H9 (cell line): ENCODE measurements around the gene ATG2A. TPM values are rescaled to one million over a fixed set of nuclear protein-coding genes. Genes with fewer than 3 reads are reported as not detected.

Experiments
- DNase-seq: peaks from one replicate; pipeline ENCODE4 v3.0.0-alpha.2; 2017
- H2AFZ ChIP-seq: one replicate; pipeline ENCODE4 v1.6.1; 2013; ENCODE audit warnings: mild to moderate bottlenecking, low read length, control low read depth, moderate library complexity
- H2AK5ac ChIP-seq: 2 replicates; pipeline ENCODE4 v1.6.1; 2013; ENCODE audit warnings: low read length, control low read depth, mixed read lengths; ENCODE audit not compliant: insufficient read length
- H2BK120ac ChIP-seq: one replicate; pipeline ENCODE4 v1.6.1; 2013; ENCODE audit warnings: low read depth, mild to moderate bottlenecking, low read length, control low read depth, inconsistent platforms; ENCODE audit not compliant: poor library complexity, severe bottlenecking
- H2BK12ac ChIP-seq: 2 replicates; pipeline ENCODE4 v1.6.1; 2013; ENCODE audit warnings: low read length, control low read depth, mixed read lengths, low read depth; ENCODE audit not compliant: insufficient read length
- H2BK15ac ChIP-seq: 2 replicates; pipeline ENCODE4 v1.6.1; 2013; ENCODE audit warnings: low read depth, low read length, control low read depth
- H2BK20ac ChIP-seq: one replicate; pipeline ENCODE4 v1.6.1; 2013; ENCODE audit warnings: low read depth, mild to moderate bottlenecking, low read length, control low read depth, inconsistent platforms; ENCODE audit not compliant: poor library complexity, severe bottlenecking
- H2BK5ac ChIP-seq: 2 replicates; pipeline ENCODE4 v1.6.1; 2013; ENCODE audit warnings: low read length, control low read depth, mixed read lengths; ENCODE audit not compliant: insufficient read length
- H3K14ac ChIP-seq: 2 replicates; pipeline ENCODE4 v1.6.1; 2013; ENCODE audit warnings: low read length, control low read depth; ENCODE audit not compliant: insufficient read depth
- H3K18ac ChIP-seq: 2 replicates; pipeline ENCODE4 v1.6.1; 2013; ENCODE audit warnings: low read depth, mild to moderate bottlenecking, mixed read lengths, low read length, control low read depth; ENCODE audit not compliant: insufficient read length
- H3K23ac ChIP-seq: 2 replicates; pipeline ENCODE4 v1.6.1; 2013; ENCODE audit warnings: low read length, control low read depth, mixed read lengths, low read depth; ENCODE audit not compliant: insufficient read length
- H3K23me2 ChIP-seq: 2 replicates; pipeline ENCODE4 v1.6.1; 2013; ENCODE audit warnings: low read depth, mild to moderate bottlenecking, mixed read lengths, low read length, control low read depth; ENCODE audit not compliant: insufficient read length, poor library complexity, severe bottlenecking
- H3K27ac ChIP-seq: 2 replicates; pipeline ENCODE4 v1.5.1; 2013; ENCODE audit warnings: low read length, control low read depth, mixed read lengths, low read depth; ENCODE audit not compliant: insufficient read length
- H3K27me3 ChIP-seq: 2 replicates; pipeline ENCODE4 v1.6.1; 2013; ENCODE audit warnings: low read length, control low read depth, inconsistent platforms; ENCODE audit not compliant: insufficient read depth
- H3K4ac ChIP-seq: 2 replicates; pipeline ENCODE4 v1.6.1; 2013; ENCODE audit warnings: low read depth, mild to moderate bottlenecking, control low read depth, inconsistent platforms, low read length, moderate library complexity
- H3K4me1 ChIP-seq: 2 replicates; pipeline ENCODE4 v1.6.1; 2013; ENCODE audit warnings: low read length, control low read depth, inconsistent platforms; ENCODE audit not compliant: insufficient read depth
- H3K4me2 ChIP-seq: 2 replicates; pipeline ENCODE4 v1.6.1; 2013; ENCODE audit warnings: low read length, control low read depth, mixed read lengths; ENCODE audit not compliant: insufficient read length, insufficient read depth
- H3K56ac ChIP-seq: 2 replicates; pipeline ENCODE4 v1.6.1; 2013; ENCODE audit warnings: low read depth, mild to moderate bottlenecking, mixed read lengths, low read length, control low read depth; ENCODE audit not compliant: insufficient read length
- H3K79me1 ChIP-seq: 2 replicates; pipeline ENCODE4 v1.6.1; 2013; ENCODE audit warnings: low read depth, mild to moderate bottlenecking, moderate library complexity, low read length, control low read depth, inconsistent platforms; ENCODE audit not compliant: insufficient read depth, poor library complexity, severe bottlenecking
- H3K79me2 ChIP-seq: 2 replicates; pipeline ENCODE4 v1.6.1; 2013; ENCODE audit warnings: low read length, control low read depth, inconsistent platforms; ENCODE audit not compliant: insufficient read depth
- H3K9ac ChIP-seq: 2 replicates; pipeline ENCODE4 v1.6.1; 2013; ENCODE audit warnings: low read length, control low read depth, mixed read lengths; ENCODE audit not compliant: insufficient read length; ENCODE audit errors: extremely low read depth
- H3K9me3 ChIP-seq: one replicate; pipeline ENCODE4 v1.6.1; 2013; ENCODE audit warnings: low read depth, low read length, inconsistent platforms; ENCODE audit not compliant: control insufficient read depth
- H3T11ph ChIP-seq: one replicate; pipeline ENCODE4 v1.6.1; 2013; ENCODE audit warnings: mild to moderate bottlenecking, low read length, control low read depth, inconsistent platforms
- H4K20me1 ChIP-seq: one replicate; pipeline ENCODE4 v1.6.1; 2013; ENCODE audit not compliant: control insufficient read depth, insufficient read length, insufficient read depth
- H4K5ac ChIP-seq: 2 replicates; pipeline ENCODE4 v1.6.1; 2013; ENCODE audit warnings: low read depth, mild to moderate bottlenecking, mixed read lengths, low read length, control low read depth; ENCODE audit not compliant: insufficient read length
- H4K8ac ChIP-seq: replicated peaks from 2 replicates; pipeline ENCODE4 v1.6.1; 2013; ENCODE audit warnings: low read length, control low read depth, mixed read lengths, low read depth; ENCODE audit not compliant: insufficient read length
- H4K91ac ChIP-seq: 2 replicates; pipeline ENCODE4 v1.6.1; 2013; ENCODE audit warnings: low read depth, mild to moderate bottlenecking, moderate library complexity, mixed read lengths, low read length, control low read depth; ENCODE audit not compliant: insufficient read length
- H3K27ac Mint-ChIP-seq, 3 experiments: 2 replicates in 2 of 3; 3 replicates in 1 of 3; pipeline ENCODE4 v1.8.0; 2020 to 2021; ENCODE audit warnings: mixed read lengths in 3 of 3, mild to moderate bottlenecking in 1 of 3, moderate library complexity in 1 of 3
- H3K27me3 Mint-ChIP-seq: 2 replicates; pipeline ENCODE4 v1.8.0; 2021; ENCODE audit warnings: low read depth, mild to moderate bottlenecking, moderate library complexity, mixed read lengths
- H3K36me3 Mint-ChIP-seq, 3 experiments: 2 replicates in 2 of 3; 3 replicates in 1 of 3; pipeline ENCODE4 v1.8.0; 2020 to 2021; ENCODE audit warnings: low read depth in 3 of 3, mixed read lengths in 3 of 3; ENCODE audit not compliant: insufficient read depth in 1 of 3
- H3K4me1 Mint-ChIP-seq, 2 experiments: 2 replicates each; pipeline ENCODE4 v1.8.0; 2020; ENCODE audit warnings: mixed read lengths in 2 of 2
- H3K4me3 Mint-ChIP-seq, 2 experiments: 2 replicates in 1 of 2; 3 replicates in 1 of 2; pipeline ENCODE4 v1.8.0; 2020 to 2021; ENCODE audit warnings: mild to moderate bottlenecking in 2 of 2, mixed read lengths in 2 of 2, moderate library complexity in 1 of 2
- H3K9me3 Mint-ChIP-seq, 2 experiments: 2 replicates in 1 of 2; 3 replicates in 1 of 2; pipeline ENCODE4 v1.8.0; 2020; ENCODE audit warnings: mild to moderate bottlenecking in 2 of 2, mixed read lengths in 2 of 2, moderate library complexity in 1 of 2
- CTCF ChIP-seq: fragments of 200-600 bp; sonication (generic); conservative IDR thresholded peaks from 3 replicates; pipeline ENCODE4 v1.8.0; 2021; ENCODE audit warnings: antibody characterized with exemption, mild to moderate bottlenecking
- WGBS: extraction: QIAGEN DNeasy Blood & Tissue Kit; methylation state at CpG from one replicate; pipeline ENCODE4 v1.1.7; 2013; ENCODE audit warnings: missing lambda C conversion rate, low lambda C conversion rate, mixed read lengths; ENCODE audit not compliant: insufficient read length; ENCODE audit errors: extremely low coverage; 5-methylcytosine and 5-hydroxymethylcytosine counted together
- total RNA-seq: library from RNA; stranded (reverse); gene quantifications from 2 replicates; pipeline ENCODE4 v1.2.1, GENCODE V29; 2021

ATG2A gene
- total RNA-seq, 1 experiment from 2014 or later, result 21.3 TPM

DNA sequence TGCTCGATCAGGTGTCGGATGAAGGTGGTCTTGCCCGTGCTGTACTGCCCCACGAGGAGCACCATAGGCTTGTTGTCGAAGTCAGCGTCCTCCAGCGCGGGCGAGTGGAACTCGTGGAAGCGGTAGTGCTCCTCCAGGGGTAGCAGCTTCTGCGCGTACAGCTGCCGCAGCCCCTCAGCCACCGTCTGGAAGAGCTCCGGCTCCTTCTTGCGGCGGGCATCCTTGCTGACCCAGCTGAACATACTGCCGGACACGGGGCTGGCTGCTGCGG lies 38.9 kb downstream of the ATG2A start:
- H3K9ac ChIP-seq, result peak overlapping the region; percentile 44
- no peak overlapping the region for H2BK12ac ChIP-seq
- H3K27ac ChIP-seq, result no peak overlapping the region
- H4K91ac ChIP-seq, result no peak overlapping the region
- H2BK15ac ChIP-seq, result no peak overlapping the region
- H2BK20ac ChIP-seq, result no peak overlapping the region
- Mint-ChIP-seq H3K4me3 (peak overlapping the region; percentile 81 to 87), H3K27me3 (peaks cover 8% of the 10 kb centered on the region), H3K27ac (peak overlapping the region in 1 of 3 experiments; percentile 15; a peak in 1 of 7 replicates), H3K36me3 (peaks cover 2 to 8% (median 7%) of the 10 kb centered on the region in 3 experiments; a peak in 4 of 7 replicates), H3K9me3 (no peaks in the 10 kb centered on the region; a peak in 1 of 5 replicates), H3K4me1 (peaks cover 23 to 26% of the 10 kb centered on the region in 2 experiments)
- H3K23me2 ChIP-seq, result peaks cover 19% of the 10 kb centered on the region
- H2AK5ac ChIP-seq, result no peak overlapping the region
- no peak overlapping the region for H2BK120ac ChIP-seq
- no peaks in the 10 kb centered on the region for H3K79me1 ChIP-seq
- H3K9me3 ChIP-seq, result no peaks in the 10 kb centered on the region
- no peak overlapping the region for H3K56ac ChIP-seq
- no peak overlapping the region for H2BK5ac ChIP-seq
- H3K23ac ChIP-seq, result no peak overlapping the region
- no peak overlapping the region for H3K4ac ChIP-seq
- peak overlapping the region; percentile 73 for H3K4me2 ChIP-seq
- no peak overlapping the region for H4K5ac ChIP-seq
- peak overlapping the region; percentile 2; the same call in 1 of the 2 replicates for H3K14ac ChIP-seq
- H2AFZ ChIP-seq, result no peak overlapping the region
- no peak for DNase-seq
- H3K79me2 ChIP-seq, result no peaks in the 10 kb centered on the region
- no peaks in the 10 kb centered on the region for H3K27me3 ChIP-seq
- no peaks in the 10 kb centered on the region for H4K20me1 ChIP-seq
- no peak overlapping the region for H3K18ac ChIP-seq
- no peak overlapping the region for H4K8ac ChIP-seq
- no peak overlapping the region for H3T11ph ChIP-seq
- H3K4me1 ChIP-seq, result no peaks in the 10 kb centered on the region; the same call in 1 of the 2 replicates
- no CpG with 5 or more reads among the region's 21 CpGs for WGBS
- TF ChIP-seq CTCF, result no peak
